Measurements from ENCODE around the gene OR2J3.
A peak's percentile ranks its signal among the peaks of the same experiment; 100 is the strongest.
"Not testable (repeated sequence)": the region's sequence is repeated elsewhere in the genome, so short reads cannot be mapped to it uniquely, and the experiment has no call there.

OR2J3 gene

DNA sequence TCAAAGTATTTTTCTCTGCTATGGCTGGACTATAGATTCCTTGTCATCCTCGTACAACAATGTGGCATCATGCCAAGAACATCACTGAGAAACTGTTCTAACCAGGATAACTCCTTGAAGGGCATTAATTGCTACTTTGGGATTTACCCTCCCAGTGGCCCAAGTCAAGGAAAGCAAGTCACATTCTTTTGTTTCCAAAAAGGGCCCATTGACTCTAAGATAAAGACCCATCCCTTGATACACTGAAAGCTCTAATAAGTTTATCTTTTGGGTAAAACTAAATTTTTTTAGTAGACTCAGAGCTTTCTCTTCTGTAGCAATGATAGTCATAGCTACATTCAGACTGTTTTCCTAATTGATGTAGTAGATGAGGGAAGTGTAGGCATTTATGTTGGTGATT lies at the start of gene OR2J3:
OR2J3 (plus strand) TSS at position 301 of the 400 bp plus-strand sequence. CDS start 3,833 bp downstream, outside the sequence.
- no peak for DNase-seq (ENCODE audit: low read depth)

DNA sequence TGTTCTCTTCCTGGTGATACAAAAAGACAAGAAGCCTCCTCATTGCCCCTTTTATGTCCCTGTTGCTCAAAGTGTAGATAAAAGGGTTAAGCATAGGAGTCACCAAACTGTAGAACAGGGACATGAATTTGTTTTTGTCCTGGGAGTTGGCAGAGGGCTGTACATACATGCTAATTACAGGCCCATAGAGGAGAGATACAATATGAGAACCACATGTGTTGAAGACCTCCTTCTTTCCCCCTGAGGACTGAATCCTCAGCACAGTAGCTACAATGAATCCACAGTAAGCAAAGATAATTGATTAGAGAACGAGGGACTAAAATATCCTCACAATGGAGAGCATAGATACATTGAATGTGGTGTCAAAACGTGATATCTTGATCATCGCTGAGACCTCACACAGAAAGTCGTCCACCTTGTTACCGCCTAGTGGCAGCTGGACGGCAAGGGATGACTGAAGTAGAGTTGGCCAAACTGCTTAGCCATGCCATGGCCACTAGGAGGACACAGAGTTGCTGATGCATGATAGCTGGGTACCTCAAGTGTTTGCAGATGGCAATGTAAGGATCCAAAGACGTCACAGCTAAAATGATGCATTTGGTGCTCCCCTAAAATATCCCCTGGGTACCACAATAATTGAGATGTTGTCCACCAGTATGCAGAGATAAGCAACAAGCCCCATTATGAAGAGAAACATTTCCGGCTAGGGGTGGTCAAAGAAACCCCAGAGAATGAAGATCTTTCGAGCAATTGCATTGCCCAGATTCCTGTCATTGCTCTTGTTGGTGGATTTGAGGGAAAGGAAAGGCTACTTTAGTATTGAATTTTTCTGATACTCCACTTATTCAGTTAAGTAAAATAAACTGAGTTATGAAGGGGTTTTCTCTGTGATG lies 35.8 kb upstream of the OR2J3 start:
- DNase-seq (ENCODE audit: low read depth) = peak; percentile 2

GRCh38 chr6:29079203-29079602 lies 28.7 kb upstream of the OR2J3 start:
- no peak for DNase-seq (ENCODE audit: low read depth)

- no peak for DNase-seq (ENCODE audit: low read depth)
Measured at GRCh38 chr6:29081312-29081711, 26.5 kb upstream of the OR2J3 start.

DNA sequence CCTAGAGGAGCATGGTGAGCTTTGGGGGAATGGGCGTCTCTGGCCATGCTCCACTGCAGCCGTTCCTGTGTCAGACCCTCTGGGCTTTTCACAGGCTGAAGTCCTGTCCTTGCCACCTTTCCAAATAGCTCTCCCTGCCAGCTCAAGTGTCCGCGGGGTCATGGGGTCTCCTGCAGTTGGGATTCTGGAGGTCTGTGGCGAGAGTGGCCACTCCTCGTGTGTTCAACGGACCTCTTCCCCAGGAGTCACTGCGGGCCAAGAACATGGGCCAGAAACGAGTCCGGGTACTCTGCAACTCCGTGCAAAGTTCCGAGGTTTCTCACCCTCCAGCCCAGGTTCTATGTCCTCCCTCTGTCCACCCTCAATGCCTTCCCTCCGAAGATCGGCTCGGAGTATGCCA lies 25.4 kb upstream of the OR2J3 start:
- no peak for DNase-seq (ENCODE audit: low read depth)

GRCh38 chr6:29087213-29087612 lies 20.6 kb upstream of the OR2J3 start, which contains the start of gene OR2B3:
Gene OR2B3 (minus strand): TSS chr6:29087313. CDS start chr6:29087248, 65 bp downstream.
- DNase-seq (ENCODE audit: low read depth) = no peak

GRCh38 chr6:29092957-29093356 lies 14.9 kb upstream of the OR2J3 start:
- no peak for DNase-seq (ENCODE audit: low read depth)

GRCh38 chr6:29097803-29098202 lies 10.1 kb upstream of the OR2J3 start:
- DNase-seq (ENCODE audit: low read depth) = no peak

DNA sequence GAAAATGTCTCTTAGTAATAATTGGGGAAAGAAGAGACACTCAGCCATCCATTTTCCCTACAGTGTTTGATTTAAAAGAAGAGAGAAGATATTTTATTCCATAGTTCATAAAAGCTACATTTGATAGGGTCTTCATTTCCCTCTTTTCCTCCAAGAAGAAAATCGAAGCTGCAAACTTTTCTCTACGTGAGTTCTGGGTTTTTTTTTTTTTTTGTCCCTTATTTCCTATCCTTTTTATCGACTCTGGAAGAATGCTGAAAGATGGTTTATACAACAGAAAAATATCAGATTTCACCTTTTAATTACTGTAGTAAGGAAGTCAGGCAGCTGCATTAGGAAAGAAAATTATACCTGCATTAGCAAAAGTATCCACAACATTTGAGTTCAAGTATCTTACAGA lies 8.7 kb upstream of the OR2J3 start, which contains the start of gene OR2J1:
OR2J1 (plus strand) TSS at position 301 of the 400 bp plus-strand sequence. CDS start 1,453 bp downstream, outside the sequence.
- no peak for DNase-seq (ENCODE audit: low read depth)

DNA sequence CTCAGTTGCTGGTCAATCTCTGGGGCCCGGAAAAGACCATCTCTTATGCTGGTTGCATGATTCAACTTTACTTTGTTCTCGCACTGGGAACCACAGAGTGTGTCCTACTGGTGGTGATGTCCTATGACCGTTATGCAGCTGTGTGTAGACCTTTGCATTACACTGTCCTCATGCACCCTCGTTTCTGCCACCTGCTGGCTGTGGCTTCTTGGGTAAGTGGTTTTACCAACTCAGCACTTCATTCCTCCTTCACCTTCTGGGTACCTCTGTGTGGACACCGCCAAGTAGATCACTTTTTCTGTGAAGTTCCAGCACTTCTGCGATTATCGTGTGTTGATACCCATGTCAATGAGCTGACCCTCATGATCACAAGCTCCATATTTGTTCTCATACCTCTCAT lies 4.3 kb downstream of the OR2J3 start:
- no peak for DNase-seq (ENCODE audit: low read depth)

- DNase-seq (ENCODE audit: low read depth) = not testable (repeated sequence)
Measured at GRCh38 chr6:29114964-29115363, 7.1 kb downstream of the OR2J3 start.

GRCh38 chr6:29129326-29130012 lies 21.6 kb downstream of the OR2J3 start:
- DNase-seq (ENCODE audit: low read depth) = no peak

DNA sequence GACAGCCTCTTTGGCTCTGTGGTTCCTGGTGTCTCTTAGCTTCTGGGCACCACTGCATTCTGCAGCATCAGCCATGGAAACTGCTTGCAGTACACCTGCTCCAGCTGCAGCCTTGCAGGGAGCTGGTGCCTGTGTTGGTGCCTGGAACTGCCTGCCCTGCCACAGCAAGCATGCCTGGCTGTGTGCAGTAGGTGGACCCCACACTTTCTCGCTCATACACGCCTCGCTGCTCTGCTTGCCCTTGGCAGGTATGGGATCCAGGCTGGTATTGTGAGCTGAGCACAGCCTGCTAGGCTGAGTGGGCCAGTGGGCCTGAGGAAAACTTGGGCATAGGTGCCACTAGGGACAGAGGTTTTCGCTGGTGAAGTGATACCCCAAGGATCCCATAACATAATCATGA lies 22.8 kb downstream of the OR2J3 start:
- no peak for DNase-seq (ENCODE audit: low read depth)

DNA sequence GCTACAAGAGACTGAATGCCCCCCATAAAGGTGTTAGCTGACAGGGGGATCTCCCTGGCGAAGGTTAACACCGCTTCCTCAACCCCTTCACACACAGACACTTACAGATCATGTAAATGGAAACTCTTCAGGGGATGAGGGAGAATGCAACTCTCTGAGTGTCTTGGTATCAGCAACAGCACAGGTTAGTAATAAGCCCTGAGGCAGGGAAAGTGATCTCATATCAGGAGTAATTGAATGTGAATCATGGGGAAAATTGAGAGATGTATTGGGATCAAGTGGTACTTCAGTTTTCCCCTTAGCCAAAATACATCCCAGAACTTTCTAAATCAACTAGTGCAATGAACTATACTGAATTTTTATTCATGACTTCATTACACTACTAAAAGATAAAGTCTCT lies 23.8 kb downstream of the OR2J3 start:
- no peak for DNase-seq (ENCODE audit: low read depth)

DNA sequence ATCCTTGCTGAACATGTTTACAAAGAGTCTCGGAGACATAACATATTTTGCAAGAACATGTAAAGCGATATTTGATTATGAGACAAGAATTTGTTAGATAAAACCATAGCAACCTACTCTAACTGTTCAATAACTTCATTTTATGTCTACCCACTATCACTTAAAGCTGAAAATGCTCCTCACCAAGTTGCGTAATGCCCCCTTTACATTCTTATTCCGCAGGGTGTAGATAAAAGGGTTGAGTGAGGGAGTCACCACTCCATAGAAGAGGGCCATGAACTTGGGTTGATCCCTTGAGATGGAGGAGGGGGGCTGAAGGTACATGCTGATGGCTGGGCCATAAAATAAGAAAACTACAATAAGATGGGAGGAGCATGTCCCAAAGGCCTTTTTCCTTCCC lies 29.9 kb downstream of the OR2J3 start:
- no peak for DNase-seq (ENCODE audit: low read depth)

- DNase-seq (ENCODE audit: low read depth) = no peak
Measured at GRCh38 chr6:29141606-29142005, 33.7 kb downstream of the OR2J3 start.

DNA sequence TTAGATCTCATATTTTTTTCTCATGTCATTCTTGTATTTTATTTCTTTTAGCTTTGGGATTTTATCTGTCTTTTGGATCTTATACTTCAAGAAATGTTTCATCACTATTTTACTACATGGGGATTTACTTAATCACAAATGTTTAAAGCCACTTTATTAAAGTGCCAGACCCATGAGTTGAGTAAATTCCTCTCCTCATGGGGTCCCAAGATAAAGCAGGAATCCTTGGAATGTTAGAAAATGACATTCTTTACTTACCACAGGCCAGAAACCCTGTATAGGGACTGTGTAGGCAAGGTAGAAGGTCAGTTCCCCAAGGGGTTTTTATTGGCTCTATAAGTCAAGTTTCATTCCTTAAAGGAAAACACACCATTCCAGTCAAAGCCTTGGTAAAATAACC lies 34.5 kb downstream of the OR2J3 start:
- DNase-seq (ENCODE audit: low read depth) = no peak

GRCh38 chr6:29146179-29146578 lies 38.3 kb downstream of the OR2J3 start:
- no peak for DNase-seq (ENCODE audit: low read depth)

GRCh38 chr6:29147074-29147473 lies 39.2 kb downstream of the OR2J3 start:
- DNase-seq (ENCODE audit: low read depth) = no peak

- DNase-seq (ENCODE audit: low read depth) = not testable (repeated sequence)
Measured at GRCh38 chr6:29149444-29149843, 41.6 kb downstream of the OR2J3 start.

- DNase-seq (ENCODE audit: low read depth) = no peak
Measured at GRCh38 chr6:29153083-29153482, 45.2 kb downstream of the OR2J3 start.

DNA sequence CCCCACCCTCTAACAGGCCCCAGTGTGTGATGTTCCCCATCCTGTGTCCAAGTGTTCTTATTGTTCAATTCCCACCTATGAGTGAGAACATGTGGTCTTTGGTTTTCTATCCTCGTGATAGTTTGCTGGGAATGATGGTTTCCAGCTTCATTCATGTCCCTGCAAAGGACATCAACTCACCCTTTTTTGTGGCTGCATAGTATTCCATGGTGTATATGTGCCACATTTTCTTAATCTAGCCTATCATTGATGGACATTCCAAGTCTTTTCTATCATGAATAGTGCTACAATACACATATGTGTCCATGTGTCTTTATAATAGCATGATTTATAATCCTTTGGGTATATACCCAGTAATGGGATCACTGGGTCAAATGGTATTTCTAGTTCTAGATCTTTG lies 47.3 kb downstream of the OR2J3 start:
- DNase-seq (ENCODE audit: low read depth) = not testable (repeated sequence)

DNA sequence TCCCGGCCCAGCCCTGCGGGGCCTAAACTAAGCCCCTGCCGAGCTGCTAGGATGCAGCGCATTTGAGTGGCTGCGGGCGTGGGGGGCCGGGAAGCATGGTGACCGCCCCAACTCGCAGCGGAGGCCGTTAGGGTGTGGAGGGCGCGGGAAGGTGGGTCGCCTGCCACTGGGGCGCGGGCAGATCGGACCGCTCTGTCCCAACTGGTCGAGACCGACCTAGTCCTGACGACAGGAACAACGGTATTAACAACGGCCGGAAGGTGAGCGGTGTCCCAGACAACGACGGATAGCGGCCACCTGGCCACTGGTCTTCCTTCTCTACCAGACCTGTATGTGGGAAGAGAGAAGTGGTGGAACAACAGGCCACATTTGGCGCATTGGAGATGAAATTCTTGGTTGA lies 52.1 kb downstream of the OR2J3 start:
- not testable (repeated sequence) for DNase-seq (ENCODE audit: low read depth)
